ENCODE measurements around the gene CMTM7.

CMTM7 gene

DNA sequence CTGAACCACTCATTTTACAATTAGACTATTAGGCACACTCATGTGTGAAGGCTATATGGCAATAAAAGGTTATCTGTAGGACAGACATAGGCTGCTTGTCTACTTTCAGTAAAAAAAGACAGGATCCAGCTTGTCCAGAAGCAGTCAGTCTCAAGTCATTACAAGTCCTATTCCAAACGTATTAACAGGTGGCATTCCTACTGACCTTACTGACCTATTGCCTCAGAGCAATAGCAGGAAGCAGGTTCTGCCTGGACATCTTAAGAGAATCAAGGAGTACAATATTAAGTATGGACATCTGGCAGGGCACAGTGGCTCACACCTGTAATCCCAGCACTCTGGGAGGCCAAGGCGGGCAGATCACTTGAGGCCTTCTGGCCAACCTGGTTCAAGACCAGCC, 104.0 kb downstream of the CMTM7 start:
- no peak for DNase-seq

DNA sequence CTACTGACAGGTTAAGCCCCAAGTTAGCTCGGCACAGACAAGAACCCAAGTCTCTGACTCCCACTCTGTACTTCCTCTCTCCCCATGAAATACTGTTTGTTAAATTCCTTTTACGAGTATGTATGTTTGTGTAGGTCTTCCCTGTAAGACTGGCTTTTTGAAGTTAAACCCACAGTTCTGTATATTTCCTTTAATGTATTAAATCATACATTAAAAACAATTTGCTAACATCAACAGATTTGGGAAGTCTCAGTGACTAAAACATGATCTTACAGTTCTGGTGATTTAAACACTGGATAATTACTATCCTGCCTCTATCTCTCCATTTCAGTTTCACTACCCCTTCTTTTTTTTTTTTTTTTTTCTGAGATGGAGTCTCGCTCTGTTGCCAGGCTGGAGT, 106.6 kb downstream of the CMTM7 start:
- DNase-seq = no peak

DNA sequence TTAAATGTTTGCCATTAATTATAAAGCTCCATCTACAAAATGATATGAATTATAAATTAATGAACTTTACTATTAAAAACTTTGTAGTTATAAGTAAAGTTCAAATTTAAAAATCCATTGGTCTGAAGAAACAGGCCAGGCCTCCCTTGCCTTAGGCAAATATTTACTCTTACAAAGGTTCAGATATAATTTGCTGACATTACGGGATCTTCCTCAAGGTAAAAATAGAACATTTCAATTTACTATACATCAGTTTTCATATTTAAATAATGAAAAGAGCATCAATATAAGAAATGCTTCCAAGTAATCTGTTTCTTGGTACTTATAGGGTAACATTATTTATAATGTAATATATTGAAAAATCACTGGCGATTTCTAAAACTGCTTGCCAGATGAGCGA, 107.3 kb downstream of the CMTM7 start:
- DNase-seq = no peak

DNA sequence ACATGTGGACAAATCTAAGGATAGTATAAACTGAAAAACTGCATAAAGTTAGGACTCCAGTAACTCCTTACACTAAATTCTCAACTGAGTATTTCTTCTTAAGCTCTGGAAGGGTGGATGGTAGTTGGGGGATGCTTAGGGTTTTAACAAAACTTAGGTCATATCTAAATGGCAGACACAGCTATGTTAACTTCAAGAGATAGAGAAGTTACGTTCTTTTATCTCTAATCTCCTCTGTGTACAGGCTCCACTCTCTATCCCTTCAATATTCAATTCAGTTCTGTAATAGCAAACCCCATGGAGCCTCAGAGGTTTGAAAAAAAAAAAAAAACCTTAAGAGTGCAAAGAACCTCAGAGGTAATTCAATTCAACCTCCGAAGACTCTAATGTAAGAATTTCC, 107.9 kb downstream of the CMTM7 start:
- DNase-seq = no peak

DNA sequence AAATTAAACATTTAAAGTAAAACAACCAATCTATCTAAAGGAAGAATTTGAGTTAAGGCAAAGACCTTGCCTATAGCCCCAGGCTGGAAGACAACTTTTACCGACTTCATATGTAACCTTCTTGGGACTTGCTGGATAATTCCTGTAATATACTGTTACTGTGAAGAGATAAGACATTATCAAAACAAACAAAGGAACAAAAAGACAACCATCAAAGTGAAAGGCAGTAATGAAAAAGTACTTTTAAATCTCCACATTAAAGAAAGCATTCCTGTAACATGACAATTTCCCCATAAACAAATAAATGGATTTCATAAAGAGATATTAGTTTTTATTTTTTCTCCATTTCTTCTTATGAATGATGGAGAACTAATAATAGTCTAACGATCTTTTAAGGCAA, 108.6 kb downstream of the CMTM7 start:
- DNase-seq = no peak

DNA sequence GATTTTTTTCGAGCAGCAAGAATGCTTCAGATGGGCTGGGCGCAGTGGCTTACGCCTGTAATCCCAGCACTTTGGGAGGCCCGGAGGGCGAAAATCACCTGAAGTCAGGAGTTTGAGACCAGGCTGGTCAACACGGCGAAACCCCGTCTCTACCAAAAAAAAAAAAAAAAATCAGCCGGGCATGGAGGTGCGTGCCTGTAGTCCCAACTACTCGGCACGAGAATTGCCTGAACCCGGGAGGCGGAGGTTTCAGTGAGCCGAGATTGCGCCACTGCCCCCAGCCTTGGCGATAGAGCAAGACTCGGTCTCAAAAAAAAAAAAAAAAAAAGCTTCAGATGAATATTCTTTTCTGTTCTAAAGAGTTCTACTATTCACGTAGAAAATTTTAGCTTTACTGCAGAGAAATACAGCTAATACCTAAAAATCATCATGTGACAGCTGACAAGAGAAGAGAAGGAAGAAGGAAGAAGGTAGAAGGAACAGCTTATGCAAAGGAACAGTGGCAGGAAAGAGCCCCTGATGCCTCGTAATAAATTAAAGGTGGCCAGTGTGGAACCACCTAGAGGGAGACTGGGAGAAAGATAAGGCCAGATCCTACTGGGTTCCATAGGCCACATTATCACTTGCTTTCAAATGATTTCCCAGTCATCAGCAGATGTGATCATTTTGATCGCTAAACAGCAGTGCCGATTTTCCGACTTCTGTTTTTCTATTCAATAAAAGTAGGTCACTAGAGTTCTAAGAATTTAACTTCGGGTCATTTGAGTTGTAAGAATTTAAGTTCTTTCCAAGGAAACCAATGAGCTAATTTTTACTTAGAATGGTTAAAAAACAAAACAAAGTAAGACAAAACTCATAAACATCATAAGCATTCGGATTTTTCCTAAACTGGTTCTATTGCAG, 109.5 kb downstream of the CMTM7 start:
- DNase-seq = no peak

DNA sequence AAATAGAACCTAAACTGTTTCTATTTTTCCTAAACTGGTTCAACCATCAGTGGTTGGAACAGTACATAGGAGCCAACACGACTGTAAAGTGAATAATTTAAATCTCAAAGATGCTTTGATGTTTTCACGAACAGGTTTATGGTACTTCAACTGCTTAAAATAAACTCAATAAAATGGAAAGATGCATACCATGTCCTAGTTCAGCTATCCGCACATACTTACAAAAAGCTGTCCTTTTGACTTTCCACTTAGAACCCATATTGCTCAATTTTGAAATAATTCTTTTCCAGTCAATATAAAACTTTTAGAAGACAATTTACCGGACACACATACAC, 110.1 kb downstream of the CMTM7 start:
- DNase-seq = no peak

DNA sequence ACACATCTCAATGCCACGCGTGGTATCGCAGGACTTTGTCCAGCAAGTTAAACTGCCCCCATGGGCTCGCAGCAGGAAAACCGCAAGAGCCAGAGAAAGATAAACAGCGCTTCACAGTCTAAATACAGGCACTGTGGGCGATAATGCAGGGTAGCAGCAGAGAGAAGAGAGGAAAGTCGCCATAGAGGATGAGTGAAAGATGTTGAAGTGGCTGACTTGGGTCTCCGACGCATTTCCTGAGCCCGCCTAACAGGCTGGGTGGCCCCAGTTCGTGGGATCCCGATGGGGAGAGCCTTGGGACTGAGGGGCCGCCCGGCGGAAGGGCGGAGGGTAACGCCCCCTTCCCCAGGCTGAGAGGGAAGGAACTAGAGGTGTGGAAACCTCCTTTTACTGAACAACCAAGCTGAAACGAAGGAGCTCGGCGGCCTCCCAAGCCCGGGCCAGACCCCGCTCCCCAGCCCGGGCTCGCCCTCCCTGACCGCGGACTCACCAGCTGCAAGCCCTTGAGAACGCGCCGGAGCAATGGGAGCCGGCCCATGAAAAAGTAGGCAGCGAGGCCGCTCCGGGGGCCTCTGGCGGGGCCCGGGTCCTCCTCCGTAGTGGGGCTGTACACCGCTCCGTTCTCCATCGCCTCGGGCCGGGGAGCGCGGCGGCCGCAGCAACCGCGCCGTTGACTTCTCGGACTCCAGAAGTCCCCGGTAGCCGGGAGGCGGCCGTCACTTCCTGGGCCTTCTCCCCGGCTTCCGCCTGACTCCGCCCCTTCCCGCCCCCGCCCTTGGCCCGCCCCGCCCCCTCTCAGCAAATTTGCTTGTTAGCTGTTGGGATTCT, 110.7 kb downstream of the CMTM7 start, which contains the start of gene CMTM6:
TSS of gene CMTM6 (minus strand) at position 735 of the 828 bp plus-strand sequence. CDS start at position 628, 107 bp downstream.
- DNase-seq = peak; percentile 75

DNA sequence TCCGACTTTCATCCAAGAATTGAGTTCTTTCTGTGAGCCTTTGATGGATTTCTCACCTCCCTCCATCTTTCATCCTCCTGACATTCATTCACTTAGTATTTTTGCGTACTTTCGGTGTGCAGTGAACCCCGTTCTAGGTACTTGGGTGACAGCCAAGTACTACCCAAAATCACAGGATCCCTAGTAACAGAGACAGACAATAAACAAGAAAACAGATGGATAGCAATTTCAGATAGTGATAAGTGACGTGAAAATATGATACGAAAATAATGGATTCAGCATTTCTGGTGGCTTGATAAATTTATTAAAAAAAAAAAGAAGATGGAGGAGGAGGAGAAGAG, 111.3 kb downstream of the CMTM7 start:
- no peak for DNase-seq

Data from stimulated activated CD4-positive, alpha-beta T cell treated with anti-CD3 and anti-CD28 coated beads, Interleukin-4, amount 100 ng/mL, for 24 hours (primary cell).